Globus pallidus (tissue), 1 donor: ENCODE data around the gene ZNF362.

Source experiments
- DNase-seq: peaks from one replicate; pipeline ENCODE4 v3.0.0-alpha.2; 2015; ENCODE audit warnings: low spot score

ZNF362 gene

GRCh38 chr1:33327587-33328325, 71.5 kb downstream of the ZNF362 start:
- DNase-seq: no peak

DNA sequence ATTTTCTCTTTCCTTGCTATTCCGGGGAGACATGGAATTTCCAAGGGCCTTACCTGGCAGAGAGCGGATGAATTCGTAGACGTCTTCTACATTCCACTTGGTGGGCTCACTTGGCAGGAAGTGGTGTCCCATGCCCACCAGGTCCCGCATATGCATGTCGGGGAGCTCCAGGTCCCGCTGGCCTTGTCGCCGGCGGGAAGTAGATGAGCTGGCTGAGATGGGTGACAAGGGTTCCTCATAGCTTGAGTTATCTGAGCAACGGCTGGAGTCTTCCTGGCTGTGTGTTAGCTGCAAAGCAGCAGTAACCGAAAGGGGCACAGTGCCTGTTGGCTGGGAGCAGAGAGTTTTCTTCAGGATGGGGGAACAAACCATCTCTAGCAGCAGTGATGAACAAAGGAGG, 72.5 kb downstream of the ZNF362 start:
- no peak for DNase-seq

DNA sequence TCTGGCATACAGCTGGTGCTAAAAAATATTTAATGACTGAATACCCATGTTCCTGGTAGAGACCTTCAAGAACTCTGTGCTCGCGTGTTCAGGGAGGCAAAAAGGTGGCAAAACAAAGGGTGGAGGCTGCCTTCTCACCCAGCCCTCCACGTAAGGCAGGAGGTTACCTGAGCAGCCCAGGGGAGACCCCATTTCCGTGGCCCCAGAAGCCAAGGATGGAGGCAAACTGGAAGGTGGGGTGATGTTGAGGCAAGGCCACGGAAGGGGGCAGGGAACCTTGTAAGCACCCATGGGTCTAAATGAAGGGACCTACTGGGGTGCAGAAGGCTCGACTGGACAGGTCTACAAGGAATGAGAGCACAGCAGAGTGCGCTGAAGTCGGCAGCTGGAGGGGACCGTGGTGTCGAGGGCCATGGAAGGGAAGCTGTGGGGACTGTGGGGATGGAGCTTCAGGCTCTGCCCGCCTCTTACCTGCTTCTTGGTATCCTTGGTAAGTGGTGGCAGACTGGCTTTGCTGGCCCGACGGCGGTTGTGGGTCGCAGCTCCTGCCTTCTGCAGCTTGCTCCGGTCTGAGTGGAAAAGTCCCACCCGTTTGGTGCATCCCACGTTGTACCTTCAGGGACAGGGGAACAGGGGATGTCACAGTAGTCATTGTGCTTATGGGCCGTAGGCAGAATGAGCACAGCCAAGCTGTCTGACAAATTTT, 73.5 kb downstream of the ZNF362 start:
- DNase-seq: no peak

GRCh38 chr1:33330361-33330890, 74.1 kb downstream of the ZNF362 start:
- DNase-seq: no peak

- DNase-seq: no peak
Observed at GRCh38 chr1:33330906-33331305, 74.6 kb downstream of the ZNF362 start.

DNA sequence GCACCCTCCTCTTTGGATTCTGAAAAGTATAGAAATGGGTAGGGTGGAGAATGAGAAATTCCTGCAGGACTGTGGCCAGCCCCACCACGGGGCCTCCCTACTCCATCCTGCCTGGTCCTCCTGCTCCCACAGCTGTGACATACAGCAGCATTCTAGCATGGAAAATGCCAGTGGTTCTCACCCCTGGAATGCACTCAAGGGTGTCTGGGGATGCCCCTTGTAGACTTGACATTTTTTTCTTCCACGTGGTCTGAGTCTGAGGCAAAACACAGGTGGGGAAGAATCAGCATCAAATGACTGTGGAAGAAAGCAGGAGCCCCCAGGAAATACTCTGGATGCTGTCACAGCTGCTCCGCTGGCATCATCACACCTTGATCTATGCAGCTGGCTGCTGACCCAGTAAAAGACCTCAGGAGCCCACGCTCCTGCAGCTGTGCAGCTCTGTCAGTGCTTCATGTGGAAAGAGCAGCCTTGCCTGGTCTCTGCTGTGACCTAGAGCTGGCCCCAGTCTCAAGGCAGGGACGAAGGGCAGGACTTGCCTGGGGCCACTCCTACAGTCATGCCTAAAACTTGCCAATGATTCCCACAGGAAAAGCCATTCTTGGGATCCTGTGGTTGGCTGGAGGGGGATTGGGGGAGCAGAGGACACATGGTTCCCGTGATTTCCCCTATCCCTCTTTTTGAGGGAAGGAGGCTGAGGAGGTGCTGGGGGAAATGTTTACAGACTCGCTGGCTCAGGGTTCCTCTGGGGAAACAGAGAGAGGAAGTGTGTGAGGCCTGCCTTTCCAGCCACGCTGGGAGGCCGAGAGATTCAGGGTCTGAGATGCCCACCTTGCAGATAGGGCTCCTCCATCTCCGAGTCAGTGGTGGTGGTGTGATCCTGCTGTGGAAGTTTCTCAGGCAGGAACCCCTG, 75.4 kb downstream of the ZNF362 start:
- DNase-seq: no peak

GRCh38 chr1:33332357-33332789, 76.1 kb downstream of the ZNF362 start:
- DNase-seq: no peak

GRCh38 chr1:33332881-33333280, 76.6 kb downstream of the ZNF362 start:
- DNase-seq: no peak

DNA sequence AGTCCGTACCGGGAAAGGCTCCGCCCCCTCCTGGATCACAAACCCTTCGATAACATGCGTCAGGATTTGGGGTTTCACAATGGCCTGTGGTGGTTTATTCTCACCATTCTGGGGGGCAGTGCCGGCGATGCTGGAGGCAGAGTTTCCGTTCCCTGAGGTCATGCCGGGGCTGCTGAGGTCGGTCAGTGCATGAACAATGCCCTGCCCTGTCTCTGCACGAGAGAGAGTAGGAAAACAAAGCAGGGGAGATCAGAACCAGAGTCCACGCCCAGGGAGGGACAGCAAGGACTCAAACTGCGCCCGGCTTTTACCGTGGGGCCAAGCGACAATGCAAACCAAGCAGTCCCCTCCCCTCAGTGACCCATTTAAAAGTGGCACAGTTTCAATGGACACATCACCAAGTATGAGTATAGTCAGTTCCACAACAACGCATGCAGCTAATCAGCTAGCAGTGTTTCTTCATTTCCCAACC, 77.8 kb downstream of the ZNF362 start:
- DNase-seq: no peak

DNA sequence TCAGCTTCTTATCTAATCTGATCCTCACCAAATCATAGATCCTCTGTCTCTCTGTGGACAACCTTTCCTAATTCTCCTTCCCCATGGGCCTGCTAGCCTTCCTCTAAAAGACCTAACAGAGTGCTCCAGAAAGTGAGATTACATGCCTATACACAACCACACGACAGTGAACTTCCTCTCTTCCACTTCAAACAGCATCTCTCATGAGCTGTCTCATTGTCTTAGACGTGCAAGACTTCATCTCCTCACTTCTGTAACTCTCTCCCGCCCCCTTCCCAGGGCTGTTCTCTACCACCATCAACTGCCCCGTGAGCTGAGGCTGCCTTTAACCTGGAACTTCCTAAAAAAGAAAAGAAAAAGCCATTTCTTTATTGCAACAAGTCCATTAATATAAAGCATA, 78.7 kb downstream of the ZNF362 start:
- no peak for DNase-seq

DNA sequence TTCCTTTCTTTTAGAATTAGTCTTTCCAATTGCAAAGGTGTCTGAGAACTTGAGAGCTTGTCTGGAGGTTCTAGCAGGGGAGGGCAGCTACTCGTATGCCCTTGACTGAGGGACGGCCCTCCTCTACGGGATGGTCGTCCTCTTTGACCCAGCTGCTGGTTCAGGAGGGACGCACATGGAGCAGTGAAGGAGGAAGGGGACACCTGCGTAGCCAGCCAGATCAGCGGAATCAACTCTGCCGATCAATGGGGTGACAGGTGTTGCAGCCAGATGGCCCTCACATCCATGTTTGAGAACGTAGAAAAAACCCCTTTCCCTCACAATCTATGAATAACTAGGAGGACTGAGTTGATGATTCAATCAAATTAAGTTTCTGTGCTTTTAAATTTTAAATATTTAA, 80.3 kb downstream of the ZNF362 start:
- no peak for DNase-seq

DNA sequence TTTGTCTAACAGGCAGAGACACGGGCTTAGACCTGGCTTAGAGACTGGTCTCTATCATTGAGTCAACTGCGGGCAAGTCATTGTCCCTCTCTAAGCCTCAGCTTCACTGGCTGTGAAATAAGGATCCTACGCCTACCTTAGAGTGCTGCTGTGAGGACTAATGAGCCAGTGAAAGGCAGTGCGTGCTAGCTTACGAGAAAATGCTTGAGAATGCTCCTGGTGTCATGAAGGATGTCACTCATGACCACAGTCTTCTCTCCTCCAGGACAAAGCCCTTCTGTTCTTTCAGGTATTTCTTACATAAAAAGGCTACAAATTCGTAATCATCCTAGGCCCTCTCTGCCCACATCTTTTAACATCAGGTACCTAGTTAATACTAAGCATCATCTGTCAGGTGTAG, 81.1 kb downstream of the ZNF362 start:
- DNase-seq: no peak

- DNase-seq: no peak
Observed at GRCh38 chr1:33338048-33338439, 81.8 kb downstream of the ZNF362 start.

GRCh38 chr1:33338440-33339211, 82.3 kb downstream of the ZNF362 start:
- peak; percentile 60 for DNase-seq

GRCh38 chr1:33339413-33339812, 83.1 kb downstream of the ZNF362 start:
- peak; percentile 64 for DNase-seq

GRCh38 chr1:33341190-33341589, 84.9 kb downstream of the ZNF362 start:
- DNase-seq: no peak

DNA sequence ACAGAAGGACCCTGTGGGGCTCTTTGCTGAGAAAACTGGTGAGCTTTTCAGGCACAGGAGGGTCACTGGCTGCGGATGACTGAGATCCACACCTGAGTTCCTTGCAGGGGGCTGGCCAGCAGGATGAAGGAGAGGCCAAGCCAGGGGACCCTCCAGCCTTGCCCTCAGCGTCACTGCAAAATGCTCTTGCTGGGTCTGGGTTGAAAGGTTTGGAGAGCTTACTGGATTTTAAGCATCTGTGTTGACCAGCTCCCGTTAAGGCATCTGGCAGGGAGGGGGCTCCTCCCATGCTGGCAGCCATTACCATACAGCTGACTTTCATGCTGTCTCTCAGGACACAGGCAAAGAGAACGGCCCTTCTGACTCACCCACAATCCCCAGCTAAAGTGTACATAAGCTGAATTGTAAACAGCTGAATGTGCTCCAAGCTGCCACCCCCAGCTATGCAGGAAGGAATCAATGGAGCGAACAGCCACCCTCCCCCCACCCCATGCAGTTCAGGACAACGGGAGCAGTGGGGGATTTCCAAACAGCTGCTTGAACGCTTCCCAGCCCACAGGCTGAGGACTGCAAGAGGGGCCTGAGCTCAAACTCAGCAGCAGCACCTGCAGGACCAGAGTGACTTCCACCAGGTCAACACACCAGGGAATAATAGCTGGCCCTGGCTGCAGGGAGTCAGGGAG, 85.9 kb downstream of the ZNF362 start:
- DNase-seq: peak; percentile 88

DNA sequence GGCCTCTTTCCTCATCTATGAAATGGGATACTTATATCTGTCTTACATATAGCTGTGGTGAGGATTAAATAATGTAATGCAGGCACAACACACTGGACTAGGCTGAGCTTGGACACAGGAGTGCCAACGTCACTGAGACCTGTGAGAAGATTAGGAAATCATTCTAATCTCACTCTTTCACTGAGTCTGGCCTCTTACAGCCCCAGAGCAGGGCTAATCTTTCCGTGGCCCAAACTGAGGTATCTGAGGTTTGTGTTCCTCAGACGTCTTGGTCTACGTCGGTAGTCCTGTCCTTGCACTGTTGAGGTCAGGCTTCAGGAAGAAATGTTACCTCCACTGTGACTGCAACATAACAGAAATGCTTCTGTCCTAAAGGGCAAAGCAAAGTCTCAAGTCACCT, 87.2 kb downstream of the ZNF362 start:
- no peak for DNase-seq

DNA sequence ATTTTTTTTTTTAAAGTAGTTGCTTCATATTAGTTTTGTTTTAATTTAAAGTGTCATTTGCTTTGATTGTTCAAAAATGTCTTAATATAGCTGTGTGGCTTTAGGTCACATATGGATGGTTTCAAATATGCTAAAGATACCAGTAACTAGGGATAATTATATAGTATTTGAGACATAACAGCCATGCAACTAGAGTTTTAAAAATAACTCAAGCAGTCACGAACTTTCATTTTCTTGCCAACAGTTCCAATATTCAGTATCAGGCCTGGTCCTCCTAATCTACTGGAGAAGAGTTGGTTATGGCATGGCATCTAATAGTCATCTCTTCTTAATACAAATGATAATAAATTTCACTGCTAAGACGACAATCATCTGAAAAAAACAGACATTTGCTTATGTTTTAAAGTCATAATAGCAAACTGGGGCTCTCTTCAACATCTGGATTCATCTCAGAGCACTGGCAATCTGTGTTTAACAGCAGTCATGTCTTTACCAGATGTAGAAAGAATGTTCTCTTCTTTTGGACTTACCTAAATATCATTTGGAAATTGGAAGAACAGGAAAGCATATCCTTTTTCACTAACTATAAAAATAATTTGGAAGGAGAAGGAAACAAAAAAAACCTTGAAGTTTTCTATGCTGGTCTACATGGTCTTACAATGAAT, 88.7 kb downstream of the ZNF362 start:
- DNase-seq: no peak

DNA sequence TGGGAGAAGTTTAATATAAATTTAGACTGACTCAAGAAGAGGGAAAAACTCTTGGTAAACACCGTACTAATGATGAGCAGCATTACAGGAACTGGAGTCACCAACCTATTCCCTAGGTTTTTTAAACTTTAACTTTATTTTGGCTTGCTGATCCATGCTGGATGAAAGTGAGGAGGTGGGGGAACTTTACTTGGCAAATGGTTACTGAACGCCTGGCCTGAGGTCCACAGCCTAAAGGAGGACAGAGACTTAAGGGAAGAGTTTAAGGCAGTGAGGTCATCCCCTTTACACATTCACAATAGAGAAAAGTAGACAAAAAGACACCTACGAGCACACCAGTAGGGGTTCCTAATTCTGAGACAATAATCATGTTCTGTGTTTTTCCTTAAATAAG, 90.2 kb downstream of the ZNF362 start:
- no peak for DNase-seq
